HG02852 (cell line): ENCODE data around the gene FBXO44.
"Not testable (repeated sequence)": the region's sequence is repeated elsewhere in the genome, so short reads cannot be mapped to it uniquely, and the experiment has no call there.

ENCODE experiments used
- ATAC-seq: cut with Tn5 transposase; IDR thresholded peaks from one replicate; pipeline ENCODE4 v1.9.1; 2021; ENCODE audit warnings: mild to moderate bottlenecking, moderate library complexity; ENCODE audit not compliant: unreplicated experiment

The FBXO44 gene

GRCh38 chr1:11638121-11638520, 16.6 kb upstream of the FBXO44 start:
- ATAC-seq = no peak

DNA sequence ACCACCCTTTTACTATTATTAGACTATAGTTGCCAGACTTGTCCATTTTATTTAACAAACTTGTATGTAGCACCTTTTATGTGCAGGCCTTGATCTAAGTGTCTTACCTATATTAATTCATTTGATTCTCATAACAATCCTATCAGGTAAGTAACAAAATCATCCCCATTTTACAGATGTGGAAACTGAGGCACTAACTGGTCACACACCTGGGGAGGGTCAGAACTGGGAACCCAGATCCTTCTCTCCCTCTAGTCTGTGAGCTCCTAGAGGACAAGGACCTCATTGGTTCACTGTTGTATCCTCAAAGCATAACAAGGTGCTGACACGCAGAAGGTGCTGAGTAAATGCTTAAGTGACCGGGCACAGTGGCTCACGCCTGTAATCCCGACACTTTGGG, 15.3 kb upstream of the FBXO44 start:
- ATAC-seq = no peak

- no peak for ATAC-seq
These were observed 14.6 kb upstream of the FBXO44 start for GRCh38 chr1:11640101-11640500.

DNA sequence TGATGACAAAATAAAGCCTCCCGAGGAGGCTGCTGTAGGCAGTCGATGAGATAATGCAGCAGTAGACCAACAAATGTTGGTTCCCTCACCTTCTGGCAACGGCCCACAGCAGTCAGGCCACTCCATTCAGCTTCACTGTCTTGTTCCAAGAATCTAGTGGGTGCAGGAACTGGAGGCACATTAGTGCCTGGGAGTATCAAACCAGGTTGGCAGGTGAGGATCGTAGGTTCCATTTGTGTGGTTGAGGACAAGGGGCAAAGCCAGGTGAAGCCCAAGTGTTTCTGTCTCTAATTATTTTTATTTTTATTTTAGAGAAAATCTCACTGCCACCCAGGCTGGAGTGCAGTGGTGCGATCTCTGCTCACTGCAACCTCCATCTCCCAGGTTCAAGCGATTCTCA, 13.7 kb upstream of the FBXO44 start:
- ATAC-seq = no peak

GRCh38 chr1:11641776-11642305, 12.8 kb upstream of the FBXO44 start:
- no peak for ATAC-seq

DNA sequence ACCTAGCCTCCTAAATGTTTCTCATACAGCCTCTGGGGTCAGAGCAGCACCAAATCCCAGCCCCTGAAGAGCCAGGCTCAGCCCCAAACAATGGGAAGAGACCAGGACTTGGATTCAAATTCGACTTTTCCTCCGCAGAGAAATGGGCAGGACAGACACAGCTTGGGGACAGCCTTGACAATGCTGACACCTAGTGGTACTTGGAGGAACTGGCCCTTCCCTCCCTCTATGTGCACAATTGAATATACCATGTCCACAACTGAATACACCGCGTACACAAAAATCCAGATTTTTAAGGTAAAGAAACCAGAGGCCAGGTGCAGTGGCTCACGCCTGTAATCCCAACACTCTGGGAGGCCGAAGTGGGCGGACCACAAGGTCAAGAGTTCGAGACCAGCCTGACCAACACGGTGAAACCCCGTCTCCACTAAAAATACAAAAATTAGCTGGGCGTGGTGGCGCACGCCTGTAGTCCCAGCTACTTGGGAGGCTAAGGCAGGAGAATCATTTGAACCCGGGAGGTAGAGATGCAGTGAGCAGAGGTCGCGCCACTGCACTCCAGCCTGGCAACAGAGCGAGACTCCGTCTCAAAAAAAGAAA, 12.2 kb upstream of the FBXO44 start:
- ATAC-seq = not testable (repeated sequence)

DNA sequence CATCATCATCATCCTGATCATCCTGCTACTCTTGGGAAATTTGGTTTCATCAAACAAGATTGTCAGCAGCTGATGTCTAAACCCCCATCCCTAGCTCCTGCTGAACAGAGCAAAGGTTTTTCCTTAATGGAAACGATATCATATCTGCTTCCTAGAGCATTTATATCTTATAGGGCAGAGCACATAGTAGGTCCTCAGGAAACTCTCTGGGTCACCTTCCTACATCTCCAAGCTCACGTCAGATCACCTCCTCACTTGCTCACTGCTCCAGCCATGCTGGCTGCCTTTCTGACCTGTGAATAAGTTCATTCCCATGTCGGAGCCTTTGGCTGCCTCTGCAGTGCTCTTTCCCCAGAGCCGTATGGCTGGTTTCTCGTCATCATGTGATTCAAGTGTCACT, 10.9 kb upstream of the FBXO44 start:
- ATAC-seq = no peak

GRCh38 chr1:11645270-11645669, 9.4 kb upstream of the FBXO44 start:
- ATAC-seq = no peak

DNA sequence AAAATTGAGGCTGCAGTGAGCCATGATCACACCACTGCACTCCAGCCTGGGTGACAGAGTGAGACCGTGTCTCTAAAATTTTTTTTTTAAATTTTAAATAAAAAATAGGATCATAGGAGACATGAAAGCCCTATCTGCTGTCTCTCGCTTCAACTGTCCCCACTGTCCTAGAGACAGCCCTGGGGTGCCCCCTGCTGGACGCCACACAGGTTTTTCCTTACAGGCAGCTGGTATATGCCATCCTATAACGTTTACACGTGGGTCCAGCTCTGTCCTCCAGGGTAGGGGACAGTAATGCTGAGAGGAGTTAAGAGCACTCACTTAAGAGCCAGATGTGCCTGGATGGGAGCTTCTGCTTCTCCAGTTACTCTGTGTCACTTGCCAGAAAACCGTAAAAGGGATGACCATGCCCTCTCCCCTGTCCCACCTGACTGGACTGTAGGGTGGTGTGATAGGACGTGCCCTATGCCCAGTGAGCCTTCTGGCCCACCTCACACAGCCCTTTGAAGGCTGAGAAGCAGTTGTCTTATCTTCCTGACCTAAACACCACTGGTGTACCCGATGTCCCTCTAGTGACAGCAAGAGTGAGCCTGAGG, 8.9 kb upstream of the FBXO44 start:
- no peak for ATAC-seq

GRCh38 chr1:11646317-11646716, 8.4 kb upstream of the FBXO44 start:
- ATAC-seq = no peak

- no peak for ATAC-seq
These were observed 7.3 kb upstream of the FBXO44 start for GRCh38 chr1:11647333-11647732.

DNA sequence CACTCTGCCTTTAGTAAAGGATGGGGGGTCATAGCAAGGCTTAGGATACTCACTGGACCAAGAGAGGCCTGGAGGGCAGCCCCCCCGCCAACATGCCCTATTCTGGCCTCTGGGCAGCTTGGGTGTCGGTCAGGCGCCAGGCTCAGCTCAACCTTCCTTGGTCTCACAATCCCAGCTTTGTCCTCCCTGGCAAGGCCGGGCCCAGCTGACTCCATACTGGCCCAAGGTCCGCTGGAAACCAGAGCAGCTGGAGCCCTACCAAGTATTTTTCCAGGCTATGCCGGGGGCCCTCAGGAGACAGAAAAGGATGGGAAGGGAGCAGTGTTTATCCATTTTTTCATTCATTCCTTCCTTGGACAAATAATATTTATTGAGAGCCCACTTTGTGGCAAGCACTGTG, 6.6 kb upstream of the FBXO44 start:
- ATAC-seq = no peak

DNA sequence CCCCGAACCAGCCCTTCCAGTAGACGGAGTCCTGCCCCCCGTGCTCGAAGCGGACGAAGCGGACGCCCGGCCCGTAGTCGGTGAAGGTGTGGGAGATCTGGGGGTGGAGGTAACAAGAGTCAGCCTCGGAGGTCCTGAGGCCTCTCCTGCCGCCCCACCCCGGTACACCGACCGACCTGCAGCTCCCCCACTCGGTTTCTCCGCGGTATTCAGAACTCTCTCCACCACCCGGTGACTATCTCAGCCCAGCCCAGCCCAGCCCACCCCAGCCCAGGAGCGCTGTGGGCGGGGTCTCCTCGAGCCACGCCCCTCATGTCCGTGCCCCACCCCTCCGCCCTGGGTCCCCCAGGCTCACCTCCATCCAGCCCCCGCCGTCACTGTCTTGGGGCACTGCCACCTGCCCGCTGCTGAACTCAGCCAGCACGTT, 5.9 kb upstream of the FBXO44 start:
- no peak for ATAC-seq

DNA sequence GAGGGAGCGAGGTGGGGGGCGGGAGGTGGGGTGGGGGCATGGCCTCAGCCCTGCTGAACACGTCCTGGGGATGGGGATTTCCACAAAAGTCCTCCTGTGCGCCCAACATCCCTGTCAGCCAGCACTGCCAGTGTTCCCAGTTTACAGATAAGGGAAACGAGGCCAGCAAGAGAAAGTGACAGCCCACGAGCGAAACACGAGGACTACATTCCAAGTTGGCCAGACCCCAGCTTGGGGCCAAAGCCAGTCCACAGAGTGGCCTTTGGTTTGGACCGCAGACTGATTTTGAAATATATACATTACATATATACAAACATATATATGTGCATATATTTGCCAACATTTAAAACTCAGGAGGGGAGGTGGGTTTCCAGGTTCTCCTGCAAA, 5.4 kb upstream of the FBXO44 start:
- no peak for ATAC-seq

DNA sequence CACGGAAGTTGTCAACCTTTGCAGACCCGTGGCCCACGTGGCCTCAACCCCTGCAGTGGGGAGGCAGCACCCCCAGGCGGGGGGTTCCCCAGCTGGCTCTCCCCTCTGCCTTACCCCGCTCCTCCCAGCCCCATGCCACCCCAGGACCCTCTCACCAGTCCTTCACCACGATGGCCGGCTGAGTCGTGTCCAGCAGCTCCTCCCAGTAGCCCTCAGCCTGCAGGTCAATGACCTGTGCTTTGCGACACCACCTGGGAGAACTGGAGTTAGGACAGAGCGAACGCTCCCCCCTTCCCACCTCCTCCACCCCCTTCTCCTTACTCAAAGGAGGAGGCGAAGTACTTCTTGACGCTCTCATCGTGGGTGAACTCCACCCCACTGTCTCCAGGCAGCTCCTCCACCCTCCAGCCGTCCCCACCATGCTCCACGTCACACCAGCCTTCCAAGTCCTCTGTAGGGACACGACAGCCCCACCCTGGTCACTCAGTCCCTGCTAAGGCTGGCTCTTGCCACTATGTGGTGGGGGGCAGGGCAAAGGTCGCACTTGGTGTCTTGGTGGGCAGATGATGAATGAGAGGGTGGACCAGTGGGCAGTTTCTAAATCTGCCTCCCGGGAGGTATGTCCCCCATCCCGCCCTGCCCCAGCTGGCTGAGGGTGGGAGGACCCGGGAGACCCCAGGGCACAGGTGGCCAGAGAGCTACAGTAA, 4.9 kb upstream of the FBXO44 start:
- no peak for ATAC-seq

DNA sequence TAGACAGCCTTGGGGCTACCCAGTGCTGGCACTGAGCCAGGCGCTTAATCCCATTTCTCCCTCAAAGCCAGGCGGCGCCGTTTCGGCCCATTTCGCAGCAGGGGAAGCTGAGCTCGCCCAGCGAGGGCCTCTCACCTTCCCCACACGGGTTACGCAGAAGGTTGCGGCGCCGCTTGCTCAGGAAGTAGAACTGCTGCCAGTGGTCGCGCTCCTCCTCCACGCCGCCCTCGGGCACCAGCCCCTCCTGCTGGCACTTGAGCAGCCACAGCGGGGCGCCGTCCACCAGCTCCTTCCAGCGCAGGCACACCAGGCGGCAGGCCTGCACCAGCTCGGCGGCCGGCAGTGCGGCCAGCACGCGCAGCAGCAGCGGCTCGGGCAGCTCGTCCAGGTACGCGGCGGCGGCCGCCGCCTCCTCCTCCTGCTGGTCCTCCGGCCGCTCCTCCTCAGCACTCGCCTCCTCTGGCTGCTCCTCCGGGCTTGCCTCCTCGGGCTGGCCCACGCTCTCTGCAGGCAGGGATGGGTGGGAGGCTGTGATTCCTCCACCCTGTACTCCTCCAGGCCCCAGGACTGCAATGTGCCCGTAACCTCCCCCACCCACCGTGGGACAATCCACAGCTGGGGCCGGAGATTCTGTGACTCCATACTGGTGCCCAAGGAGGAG, 4.2 kb upstream of the FBXO44 start:
- no peak for ATAC-seq

GRCh38 chr1:11651017-11651416, 3.7 kb upstream of the FBXO44 start:
- ATAC-seq = no peak

- no peak for ATAC-seq
These were observed 2.4 kb upstream of the FBXO44 start for GRCh38 chr1:11652203-11652780.

DNA sequence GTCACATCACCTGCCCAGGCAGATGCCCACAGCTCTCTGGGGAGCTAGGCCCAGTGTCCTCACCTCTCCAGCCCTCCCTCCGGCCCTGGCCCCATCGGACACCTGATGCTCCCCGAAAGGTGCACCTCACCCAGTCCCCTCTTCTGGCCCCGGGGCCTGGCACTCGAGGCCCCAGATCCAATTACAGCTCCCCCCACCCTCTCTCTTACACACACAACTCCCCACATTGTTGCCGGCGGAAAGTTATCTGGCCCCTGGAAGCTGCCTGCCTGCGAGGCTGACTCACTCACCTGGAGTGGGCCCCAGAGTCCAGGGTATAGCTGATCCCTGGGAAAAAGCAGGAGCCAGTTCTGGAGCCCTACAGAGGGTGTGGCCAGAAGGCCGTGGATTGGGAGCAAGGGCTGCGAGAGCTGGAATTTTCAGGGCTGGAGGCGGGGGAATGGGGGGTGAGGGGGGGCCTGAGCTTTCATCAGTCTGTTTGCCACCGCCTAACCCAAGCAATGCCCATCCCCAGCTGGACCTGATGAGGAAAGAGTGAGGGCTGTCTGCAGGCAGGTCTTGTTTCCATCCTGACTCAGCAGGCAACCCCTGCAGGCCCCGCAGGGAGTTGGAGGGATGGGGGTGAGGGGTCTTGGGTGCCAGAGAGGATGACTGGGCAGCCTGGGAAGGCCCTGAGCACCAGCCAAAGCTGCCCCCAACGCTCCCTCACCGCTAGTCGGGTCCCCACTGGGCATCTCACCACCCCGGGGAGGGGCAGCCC, 1.4 kb upstream of the FBXO44 start:
- ATAC-seq = no peak

DNA sequence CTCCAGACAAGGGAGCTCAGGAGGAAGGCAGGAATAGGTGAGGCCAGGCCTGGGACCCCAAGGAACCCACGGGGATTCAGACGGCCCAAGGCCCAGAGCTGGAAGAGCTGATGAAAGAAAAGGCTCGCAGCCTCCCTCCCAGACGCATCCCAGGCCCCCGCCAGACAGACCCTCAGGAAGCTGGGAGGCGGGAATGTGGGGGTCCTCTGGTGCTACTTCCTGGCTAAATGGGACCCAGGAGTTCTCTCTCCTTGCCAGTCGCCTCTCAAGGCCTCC, 878 bp upstream of the FBXO44 start:
- no peak for ATAC-seq
